Stimulated activated CD4-positive, alpha-beta T cell treated with anti-CD3 and anti-CD28 coated beads, TNF-alpha, amount 100 ng/mL, for 1 hour (primary cell): ENCODE measurements around the gene RAI14.
A peak's percentile ranks its signal among the peaks of the same experiment; 100 is the strongest.
"Not testable (repeated sequence)": the region's sequence is repeated elsewhere in the genome, so short reads cannot be mapped to it uniquely, and the experiment has no call there.

Experiments used
- DNase-seq, 3 donors: peaks; one replicate each; pipeline ENCODE4 v3.0.0-alpha.2; 2020; ENCODE audit warnings: low read depth in 3 of 3, low spot score in 1 of 3

The RAI14 gene

DNA sequence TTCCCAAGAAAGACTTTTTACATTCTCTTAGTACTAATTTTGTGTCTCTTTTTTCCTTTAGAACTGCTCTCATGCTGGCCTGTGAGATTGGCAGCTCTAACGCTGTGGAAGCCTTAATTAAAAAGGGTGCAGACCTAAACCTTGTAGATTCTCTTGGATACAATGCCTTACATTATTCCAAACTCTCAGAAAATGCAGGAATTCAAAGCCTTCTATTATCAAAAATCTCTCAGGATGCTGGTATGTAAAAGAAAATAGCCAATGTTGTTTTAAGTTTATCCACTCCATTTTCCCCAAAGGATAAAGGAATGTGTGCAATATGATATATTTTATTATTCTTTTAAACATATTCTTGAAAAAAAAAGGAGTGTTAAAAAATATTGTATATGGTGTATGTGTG lies 155.6 kb downstream of the RAI14 start:
- no peak for DNase-seq

GRCh38 chr5:34813509-34813908 lies 157.4 kb downstream of the RAI14 start:
- DNase-seq: no peak

DNA sequence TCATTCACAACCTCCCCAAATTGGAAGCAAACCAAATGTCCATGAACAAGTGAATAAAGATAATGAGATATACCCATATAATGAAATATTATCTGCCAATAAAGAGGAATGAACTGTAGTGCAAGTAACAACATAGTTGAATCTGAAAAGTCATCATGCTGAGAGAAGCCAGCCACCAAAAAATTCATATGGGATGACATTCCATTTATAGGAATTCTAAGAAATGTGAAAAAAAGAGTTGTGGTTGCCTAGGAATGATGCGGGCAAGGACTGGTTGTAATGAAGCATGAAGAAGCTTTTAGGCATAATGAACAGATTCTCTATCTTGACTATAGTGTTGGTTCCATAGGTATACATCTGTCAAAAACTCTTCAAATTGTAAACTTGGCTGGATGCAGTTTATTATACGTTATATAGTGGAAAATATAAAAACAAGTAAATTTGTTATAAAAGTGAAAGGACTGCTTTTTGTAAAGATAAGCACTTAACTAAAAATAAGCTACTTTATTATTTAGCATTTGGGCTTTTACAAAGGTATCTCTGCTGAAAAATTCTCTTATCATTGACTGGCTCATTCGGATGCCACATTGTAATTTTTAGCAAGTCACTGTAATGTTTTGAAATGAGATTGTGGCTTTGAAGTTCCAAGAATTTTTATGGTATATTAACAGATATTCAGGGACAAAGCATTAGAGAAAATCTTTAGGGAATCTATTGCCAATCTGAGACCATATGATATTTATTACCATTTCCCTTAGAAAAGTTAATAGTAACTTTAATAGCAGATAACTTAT lies 161.6 kb downstream of the RAI14 start:
- no peak for DNase-seq

DNA sequence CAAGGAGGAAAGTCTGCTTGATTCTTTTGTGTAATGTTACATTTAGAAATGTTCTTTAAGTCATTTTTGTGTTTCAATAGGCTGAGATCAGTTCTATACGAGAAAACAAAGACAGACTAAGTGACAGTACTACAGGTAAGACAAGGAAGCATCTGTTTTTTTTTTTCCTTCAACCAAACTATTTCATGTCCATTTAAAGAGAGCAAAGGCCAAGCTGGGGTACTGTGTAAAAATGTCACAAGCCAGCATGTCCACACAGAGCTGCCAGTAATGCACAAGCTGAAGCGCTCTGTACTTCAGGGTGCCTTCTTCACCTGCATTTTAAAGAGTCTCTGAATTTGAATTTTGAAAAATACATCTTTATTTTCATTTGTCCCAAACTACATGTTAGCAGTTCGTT lies 162.6 kb downstream of the RAI14 start:
- no peak for DNase-seq

DNA sequence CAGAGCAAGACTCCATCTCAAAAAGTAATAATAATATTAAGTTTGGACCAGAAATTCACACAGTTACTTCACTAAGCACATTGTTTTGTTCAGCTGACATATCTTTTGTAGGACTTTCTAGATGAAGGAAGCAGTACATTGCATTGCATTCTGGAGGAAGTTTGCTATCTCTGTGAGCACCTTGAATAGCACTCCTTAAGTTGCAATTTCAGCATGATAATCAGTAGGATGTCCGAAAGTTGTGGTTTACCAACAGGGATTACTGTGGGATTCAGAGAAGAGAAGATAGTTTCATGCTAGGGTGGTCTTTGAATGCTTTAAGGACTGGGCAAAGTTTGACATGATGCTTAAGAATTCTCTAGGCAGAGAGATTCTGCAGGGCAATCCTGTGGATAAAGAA lies 164.5 kb downstream of the RAI14 start:
- no peak for DNase-seq

GRCh38 chr5:34822956-34823715 lies 167.0 kb downstream of the RAI14 start:
- DNase-seq: no peak

GRCh38 chr5:34826347-34826746 lies 170.2 kb downstream of the RAI14 start:
- DNase-seq: no peak

- DNase-seq: no peak
Observed at GRCh38 chr5:34827588-34828506, 171.7 kb downstream of the RAI14 start.

GRCh38 chr5:34830827-34831226 lies 174.7 kb downstream of the RAI14 start:
- DNase-seq: not testable (repeated sequence)

DNA sequence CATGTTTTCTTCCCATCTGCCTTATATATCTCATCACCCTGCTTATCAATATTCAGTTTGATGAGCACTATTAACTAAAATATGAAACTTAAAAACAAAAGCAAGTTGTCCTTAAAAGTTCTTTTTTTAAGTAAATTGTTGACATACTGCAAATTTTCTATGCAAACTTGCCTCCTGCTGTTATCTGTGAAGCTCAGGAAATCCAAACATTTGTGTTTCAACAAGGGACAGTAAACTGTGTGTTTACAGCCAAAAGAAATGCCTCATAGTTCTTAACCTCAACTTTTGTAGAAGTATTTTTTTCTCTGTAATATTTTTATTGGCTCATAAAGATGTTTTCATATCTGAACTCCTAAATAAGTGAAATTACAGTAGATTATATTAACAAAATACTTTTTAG lies 175.2 kb downstream of the RAI14 start:
- DNase-seq: no peak

- DNase-seq: no peak
Observed at GRCh38 chr5:34832568-34832967, 176.4 kb downstream of the RAI14 start.

GRCh38 chr5:34833090-34833489 lies 177.0 kb downstream of the RAI14 start:
- DNase-seq: no peak

- no peak for DNase-seq
Observed at GRCh38 chr5:34833976-34834793, 178.1 kb downstream of the RAI14 start.

- DNase-seq: no peak
Observed at GRCh38 chr5:34834794-34835089, 178.6 kb downstream of the RAI14 start.

DNA sequence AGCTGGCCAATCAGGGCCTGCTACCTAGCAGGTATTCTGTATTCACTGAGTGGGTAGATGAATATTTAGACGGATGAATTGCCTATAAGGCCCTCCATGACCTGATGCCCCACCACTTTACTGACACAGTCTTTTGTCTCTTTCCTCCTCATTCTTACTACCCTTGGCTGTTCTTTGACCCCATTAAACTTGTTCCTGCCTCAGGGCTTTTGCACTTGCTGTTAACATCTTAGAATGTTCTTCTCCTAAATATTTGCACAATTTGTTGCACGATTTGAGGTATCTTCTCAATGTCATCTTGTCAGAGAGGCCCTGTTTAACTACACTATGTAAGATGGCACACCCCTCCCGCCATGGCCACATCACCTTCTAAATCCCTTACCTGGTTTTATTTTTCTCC lies 179.5 kb downstream of the RAI14 start:
- DNase-seq: no peak

DNA sequence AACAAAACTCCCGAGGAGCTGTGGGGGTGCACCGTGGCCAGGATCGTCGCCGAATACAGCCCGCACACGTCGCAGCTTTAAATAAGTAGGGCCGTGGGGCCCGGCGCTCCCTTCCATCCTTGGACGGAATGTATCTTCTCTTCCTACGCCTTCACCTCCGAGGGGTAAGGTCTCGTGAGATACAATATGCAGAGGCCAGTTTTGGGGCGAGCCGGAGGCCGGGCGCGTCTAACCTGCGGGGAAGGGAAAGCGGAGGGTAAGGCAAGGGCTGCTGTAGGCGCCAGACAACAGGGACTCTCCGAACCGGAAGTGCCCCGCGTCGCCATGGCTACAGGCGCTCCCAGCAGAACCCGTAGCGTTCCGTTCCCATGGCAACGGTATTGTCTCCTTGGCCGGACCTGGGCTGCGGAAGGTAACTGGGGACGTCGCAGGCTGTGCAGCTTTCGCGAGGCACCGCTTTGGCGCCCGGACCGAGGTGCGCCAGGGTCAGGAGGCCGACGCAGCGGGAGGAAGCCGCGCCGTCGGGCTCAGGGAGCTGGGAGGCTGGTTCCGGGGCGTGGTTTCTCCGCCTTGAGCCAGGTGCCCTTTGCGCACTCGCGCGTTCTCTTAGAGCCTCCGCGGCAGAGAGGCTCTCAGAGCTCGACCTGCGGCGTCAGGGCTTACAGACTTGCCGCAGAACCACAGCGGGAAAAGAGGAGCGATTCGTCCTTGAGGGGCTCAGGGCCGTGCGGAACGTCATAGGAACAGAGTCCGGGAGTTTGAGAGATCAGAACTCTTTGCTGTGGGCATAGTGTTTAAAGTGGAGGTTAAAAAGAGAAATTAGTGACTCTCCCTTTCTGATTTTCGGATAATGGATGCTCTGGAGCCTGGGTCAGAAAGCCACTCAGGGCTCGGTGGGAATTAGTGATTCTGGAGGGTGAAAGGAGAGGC lies 182.9 kb downstream of the RAI14 start, which contains the start of gene TTC23L:
Gene TTC23L, plus strand, starts transcription at position 380 of the 930 bp plus-strand sequence. CDS start 1,508 bp downstream, outside the sequence.
- DNase-seq: peak; percentile 75 to 82 (median 79)

GRCh38 chr5:34841816-34842215 lies 185.7 kb downstream of the RAI14 start:
- DNase-seq: no peak

- no peak for DNase-seq
Observed at GRCh38 chr5:34842554-34842953, 186.4 kb downstream of the RAI14 start.

- no peak for DNase-seq
Observed at GRCh38 chr5:34843497-34843896, 187.4 kb downstream of the RAI14 start.

- DNase-seq: no peak
Observed at GRCh38 chr5:34844106-34844505, 188.0 kb downstream of the RAI14 start.
